HG03439 (cell line): Measurements from ENCODE around the gene IL12RB1.
"Not testable (repeated sequence)": the region's sequence is repeated elsewhere in the genome, so short reads cannot be mapped to it uniquely, and the experiment has no call there.

Experiments used
- ATAC-seq: cut with Tn5 transposase; IDR thresholded peaks from one replicate; pipeline ENCODE4 v1.9.1; 2021; ENCODE audit warnings: mild to moderate bottlenecking, moderate library complexity; ENCODE audit not compliant: unreplicated experiment

Gene IL12RB1

DNA sequence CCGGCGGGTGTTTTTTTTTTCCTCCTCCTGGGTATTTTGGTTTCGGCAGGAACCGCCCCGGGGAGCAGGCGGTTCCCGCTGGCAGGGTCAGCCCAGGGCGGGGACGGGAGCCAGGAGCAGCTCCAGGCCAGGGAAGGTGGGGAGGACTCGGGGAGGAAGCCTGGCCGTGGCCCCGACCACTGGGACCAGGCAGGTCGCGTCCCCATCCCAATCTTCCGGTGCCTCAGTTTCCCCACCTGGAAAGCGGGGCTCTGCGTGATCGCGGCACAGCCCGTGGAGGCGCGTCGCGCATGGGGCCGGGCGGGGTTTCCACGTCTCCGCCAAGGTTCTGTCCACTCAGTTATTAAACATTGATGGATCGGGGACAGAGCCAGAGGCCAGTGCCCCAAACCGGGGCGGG is 34.8 kb downstream of the IL12RB1 start:
- no peak for ATAC-seq

GRCh38 chr19:18049385-18049784 is 37.3 kb downstream of the IL12RB1 start:
- no peak for ATAC-seq

- ATAC-seq = no peak
These were observed 40.5 kb downstream of the IL12RB1 start for GRCh38 chr19:18046059-18046718.

DNA sequence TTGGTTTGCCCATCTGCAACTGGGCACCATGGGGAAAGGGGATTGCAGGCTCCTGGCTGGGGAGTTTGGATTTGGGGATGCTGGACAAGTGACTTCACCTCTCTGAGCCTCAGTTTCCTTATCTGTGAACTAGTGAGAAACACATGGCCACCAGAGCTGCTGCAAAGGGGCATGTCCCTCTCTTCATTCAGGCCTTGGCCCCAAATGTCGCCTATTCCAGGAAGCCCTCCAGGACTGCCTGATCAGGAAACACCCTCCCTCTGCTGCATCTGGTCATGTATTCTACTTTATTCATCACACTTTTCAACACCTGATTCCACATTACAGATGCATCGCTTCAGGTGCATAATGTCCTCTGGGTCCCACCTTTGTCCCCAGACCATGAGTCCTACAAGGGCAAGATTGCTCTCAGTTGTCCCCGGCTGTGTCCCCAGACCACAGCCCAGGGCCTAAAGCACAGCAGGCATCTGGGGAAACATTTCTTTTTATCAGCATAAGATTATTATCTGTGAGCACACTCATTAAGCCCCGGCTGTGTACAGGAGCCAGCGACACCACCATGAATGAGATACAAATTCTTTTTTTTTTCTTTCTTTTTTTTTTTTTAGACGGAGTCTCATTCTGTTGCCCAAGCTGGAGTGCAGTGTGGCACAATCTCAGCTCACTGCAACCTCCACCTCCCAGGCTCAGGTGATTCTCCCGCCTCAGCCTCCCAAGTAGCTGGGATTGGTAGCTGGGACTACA is 41.3 kb downstream of the IL12RB1 start:
- ATAC-seq = peak; percentile 28

GRCh38 chr19:18044825-18045304 is 41.9 kb downstream of the IL12RB1 start:
- peak; percentile 88 for ATAC-seq

- no peak for ATAC-seq
These were observed 43.1 kb downstream of the IL12RB1 start for GRCh38 chr19:18043676-18044075.

DNA sequence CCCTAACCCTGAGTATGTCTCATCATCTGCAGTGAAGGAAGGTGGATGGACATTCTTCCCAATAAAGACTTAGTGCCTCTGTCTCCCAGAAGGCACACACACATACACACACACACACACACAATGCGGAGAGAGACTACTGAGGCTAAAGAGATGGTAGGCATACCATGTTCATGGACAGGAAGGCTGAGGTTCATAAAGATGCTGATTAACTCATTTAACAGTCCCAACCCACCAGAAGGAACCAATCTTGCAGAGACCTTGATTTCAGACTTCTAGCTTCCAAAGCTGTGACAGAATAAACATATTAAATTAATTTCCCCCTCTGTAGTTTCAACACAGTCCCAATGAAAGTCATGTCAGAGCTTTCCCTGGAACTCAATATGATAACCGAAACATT is 45.7 kb downstream of the IL12RB1 start:
- no peak for ATAC-seq

- ATAC-seq = not testable (repeated sequence)
These were observed 54.6 kb downstream of the IL12RB1 start for GRCh38 chr19:18032102-18032501.

GRCh38 chr19:18031401-18031800 is 55.3 kb downstream of the IL12RB1 start:
- ATAC-seq = not testable (repeated sequence)

DNA sequence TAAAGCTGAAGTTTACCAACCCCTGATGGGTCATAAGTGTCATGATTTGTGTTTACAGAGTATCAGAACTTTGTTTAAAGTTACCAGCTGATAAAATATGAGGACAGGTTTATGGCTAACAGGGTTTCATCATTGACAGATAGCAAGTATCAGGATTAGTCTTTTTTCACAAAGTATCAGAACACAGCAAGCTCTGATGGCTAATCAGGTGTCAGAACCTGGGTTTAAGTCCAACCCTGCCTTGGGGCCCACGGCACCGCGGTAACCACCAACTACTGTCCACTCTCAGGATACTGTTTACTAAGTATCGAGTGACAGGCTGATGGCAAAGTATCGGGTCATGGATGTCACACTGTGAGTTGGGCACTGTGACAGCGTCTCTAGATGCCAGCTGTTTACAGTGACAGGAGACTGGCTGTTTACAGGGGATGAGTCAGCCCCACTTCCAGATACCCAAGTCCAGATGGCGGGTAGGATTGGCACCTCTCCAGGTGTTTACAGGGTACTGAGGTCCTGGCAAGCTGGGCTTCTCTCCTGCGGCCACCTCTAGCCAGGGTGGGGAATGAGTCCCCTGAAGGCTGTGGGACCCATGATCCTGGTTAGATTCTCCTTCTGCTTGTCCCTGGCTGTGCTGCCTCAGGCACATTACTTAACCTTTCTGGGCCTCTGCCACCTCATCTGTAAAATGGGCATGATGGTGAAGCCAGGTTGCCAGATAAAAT is 57.0 kb downstream of the IL12RB1 start:
- ATAC-seq = no peak

GRCh38 chr19:18027151-18027550 is 59.6 kb downstream of the IL12RB1 start:
- ATAC-seq = no peak

GRCh38 chr19:18023622-18024251 is 63.0 kb downstream of the IL12RB1 start:
- no peak for ATAC-seq

- no peak for ATAC-seq
These were observed 65.5 kb downstream of the IL12RB1 start for GRCh38 chr19:18021121-18021755.

- ATAC-seq = no peak
These were observed 66.3 kb downstream of the IL12RB1 start for GRCh38 chr19:18020212-18021085.

GRCh38 chr19:18017275-18018083 is 69.3 kb downstream of the IL12RB1 start:
- ATAC-seq = no peak

DNA sequence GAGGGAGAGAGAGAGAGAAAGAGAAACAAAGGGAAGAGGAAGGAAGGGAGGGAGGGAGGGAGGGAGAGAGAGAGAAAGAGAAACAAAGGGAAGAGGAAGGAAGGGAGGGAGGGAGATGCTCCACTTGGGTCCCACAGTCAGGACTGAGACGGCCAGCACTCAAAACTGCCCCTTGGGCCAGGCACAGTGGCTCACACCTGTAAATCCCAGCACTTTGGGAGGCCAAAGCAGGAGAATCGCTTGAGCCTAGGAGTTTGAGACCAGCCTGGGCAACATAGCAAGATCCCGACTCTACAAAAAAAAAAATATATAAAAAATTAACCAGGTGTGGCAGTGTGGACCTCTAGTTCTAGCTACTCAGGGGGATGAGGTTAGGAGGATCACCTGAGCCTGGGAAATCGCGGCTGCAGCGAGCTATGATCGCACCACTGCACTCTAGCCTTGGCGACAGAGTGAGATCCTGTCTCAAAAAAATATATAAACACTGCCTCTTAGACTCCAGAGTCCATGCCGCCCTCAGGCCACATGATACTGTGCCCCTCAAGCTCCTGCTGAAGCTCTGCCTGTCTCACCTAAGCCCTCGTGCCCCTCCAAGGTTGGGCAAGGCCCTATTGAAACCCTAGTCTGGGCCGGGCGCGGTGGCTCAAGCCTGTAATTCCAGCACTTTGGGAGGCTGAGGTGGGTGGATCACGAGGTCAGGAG is 70.4 kb downstream of the IL12RB1 start:
- no peak for ATAC-seq

GRCh38 chr19:18014197-18014596 is 72.5 kb downstream of the IL12RB1 start:
- no peak for ATAC-seq
